OCI-LY7 (cell line): Measurements from ENCODE around the gene TPPP3.

ENCODE experiments used
- CTCF ChIP-seq: fragments of 200-600 bp; sonication (generic); conservative IDR thresholded peaks from 2 replicates; pipeline ENCODE4 v1.5.1; 2014; ENCODE audit warnings: mild to moderate bottlenecking, antibody characterized with exemption, low read length, moderate library complexity, mixed read lengths
- EZH2phosphoT487 ChIP-seq: fragments of 200-600 bp; sonication (generic); IDR thresholded peaks from 2 replicates; pipeline ENCODE4 v1.6.1; 2018; ENCODE audit warnings: low read depth, borderline replicate concordance, mild to moderate bottlenecking, mixed run types, antibody characterized with exemption, low read length, moderate library complexity, mixed read lengths

GRCh38 chr16:67356396-67356795 lies 36.9 kb downstream of the TPPP3 start:
- no peak for TF ChIP-seq CTCF
- no peak for TF ChIP-seq EZH2phosphoT487
